Caco-2 (cell line): ENCODE data around the gene SSX5. TPM values are rescaled to one million over a fixed set of nuclear protein-coding genes. Genes with fewer than 3 reads are reported as not detected.
"Not testable (repeated sequence)": the region's sequence is repeated elsewhere in the genome, so short reads cannot be mapped to it uniquely, and the experiment has no call there.

Experiments used
- BruUV-seq: library from RNA; stranded (reverse); fragments of 400-500 nt; replicated peaks from 2 replicates; lab custom pipeline; 2021; lab: Mats Ljungman, UMichigan
- CTCF ChIA-PET: fragments of 300-600 bp; sonication (Branson Sonifier 250); formaldehyde crosslinking; loops from one replicate; lab custom pipeline; 2022; ENCODE audit warnings: antibody characterized with exemption; lab: Charles Lee
- POLR2A ChIA-PET: fragments of 300-600 bp; sonication (Branson Sonifier 250); formaldehyde crosslinking; loops from one replicate; lab custom pipeline; 2022; ENCODE audit warnings: antibody characterized with exemption; lab: Charles Lee
- DNase-seq, 2 experiments: peaks; one replicate each; pipeline versions ENCODE4 v3.0.0 to v3.0.0-alpha.2; 2020 to 2022
- H3K27me3 ChIP-seq: replicated peaks from 2 replicates; pipeline ENCODE4 v1.6.0; 2011; ENCODE audit warnings: low read length; ENCODE audit not compliant: control insufficient read depth, insufficient read depth
- H3K36me3 ChIP-seq: 2 replicates; pipeline ENCODE4 v1.5.1; 2011; ENCODE audit warnings: low read length; ENCODE audit not compliant: control insufficient read depth, insufficient read depth
- H3K4me1 ChIP-seq: fragments of 250-450 bp; sonication (Bioruptor Pico); 2 replicates; pipeline ENCODE4 v1.5.1; 2020; ENCODE audit warnings: mild to moderate bottlenecking
- H3K4me3 ChIP-seq: 2 replicates; pipeline ENCODE4 v1.5.1; 2011; ENCODE audit warnings: low read depth, mild to moderate bottlenecking, control low read depth, low read length
- H3K9me3 ChIP-seq: fragments of 250-450 bp; sonication (Bioruptor Pico); 2 replicates; pipeline ENCODE4 v1.5.1; 2020; ENCODE audit warnings: mild to moderate bottlenecking, moderate library complexity
- H3K27ac Mint-ChIP-seq: one replicate; pipeline ENCODE4 v1.8.0; 2022; ENCODE audit warnings: mixed read lengths; ENCODE audit not compliant: unreplicated experiment
- H3K27me3 Mint-ChIP-seq: one replicate; pipeline ENCODE4 v1.8.0; 2022; ENCODE audit warnings: mixed read lengths; ENCODE audit not compliant: insufficient read depth, unreplicated experiment
- H3K36me3 Mint-ChIP-seq: one replicate; pipeline ENCODE4 v1.8.0; 2022; ENCODE audit warnings: mild to moderate bottlenecking, mixed read lengths; ENCODE audit not compliant: insufficient read depth, unreplicated experiment
- H3K4me1 Mint-ChIP-seq: one replicate; pipeline ENCODE4 v1.8.0; 2022; ENCODE audit warnings: low read depth, mixed read lengths; ENCODE audit not compliant: unreplicated experiment
- H3K4me3 Mint-ChIP-seq: one replicate; pipeline ENCODE4 v1.8.0; 2022; ENCODE audit warnings: mild to moderate bottlenecking, moderate library complexity, mixed read lengths; ENCODE audit not compliant: unreplicated experiment
- H3K9me3 Mint-ChIP-seq: one replicate; pipeline ENCODE4 v1.8.0; 2022; ENCODE audit warnings: mixed read lengths; ENCODE audit not compliant: unreplicated experiment
- intact Hi-C: fragments of 100-400 bp; cut with micrococcal nuclease; formaldehyde crosslinking; loops from one replicate; pipeline ENCODE4 v1.10.0; 2022; ENCODE audit not compliant: unreplicated experiment
- total RNA-seq: library from RNA; stranded (reverse); gene quantifications from 2 replicates; pipeline ENCODE4 v1.2.3, GENCODE V29; 2022
- TF ChIP-seq, protein P1 (sequence below), 2 experiments: fragments of 200-600 bp in 1 of 2; IDR thresholded peaks; 1 replicate in 1 of 2; 2 replicates in 1 of 2; pipeline versions ENCODE4 v1.5.1 to v1.8.0; 2011 to 2022; ENCODE audit warnings: antibody characterized with exemption in 1 of 2, control low read depth in 1 of 2, inconsistent platforms in 1 of 2, low read depth in 1 of 2, low read length in 1 of 2, mild to moderate bottlenecking in 1 of 2, moderate library complexity in 1 of 2; ENCODE audit not compliant: insufficient read depth in 1 of 2, severe bottlenecking in 1 of 2, unreplicated experiment in 1 of 2

The SSX5 gene
- total RNA-seq, 1 experiment from 2014 or later: not detected

- Histone ChIP-seq H3K4me3 (no peak overlapping the region), H3K4me1 (no peaks in the 10 kb centered on the region), H3K9me3 (no peaks in the 10 kb centered on the region), H3K27me3 (no peaks in the 10 kb centered on the region), H3K36me3 (no peaks in the 10 kb centered on the region)
- TF ChIP-seq, protein P1, sequence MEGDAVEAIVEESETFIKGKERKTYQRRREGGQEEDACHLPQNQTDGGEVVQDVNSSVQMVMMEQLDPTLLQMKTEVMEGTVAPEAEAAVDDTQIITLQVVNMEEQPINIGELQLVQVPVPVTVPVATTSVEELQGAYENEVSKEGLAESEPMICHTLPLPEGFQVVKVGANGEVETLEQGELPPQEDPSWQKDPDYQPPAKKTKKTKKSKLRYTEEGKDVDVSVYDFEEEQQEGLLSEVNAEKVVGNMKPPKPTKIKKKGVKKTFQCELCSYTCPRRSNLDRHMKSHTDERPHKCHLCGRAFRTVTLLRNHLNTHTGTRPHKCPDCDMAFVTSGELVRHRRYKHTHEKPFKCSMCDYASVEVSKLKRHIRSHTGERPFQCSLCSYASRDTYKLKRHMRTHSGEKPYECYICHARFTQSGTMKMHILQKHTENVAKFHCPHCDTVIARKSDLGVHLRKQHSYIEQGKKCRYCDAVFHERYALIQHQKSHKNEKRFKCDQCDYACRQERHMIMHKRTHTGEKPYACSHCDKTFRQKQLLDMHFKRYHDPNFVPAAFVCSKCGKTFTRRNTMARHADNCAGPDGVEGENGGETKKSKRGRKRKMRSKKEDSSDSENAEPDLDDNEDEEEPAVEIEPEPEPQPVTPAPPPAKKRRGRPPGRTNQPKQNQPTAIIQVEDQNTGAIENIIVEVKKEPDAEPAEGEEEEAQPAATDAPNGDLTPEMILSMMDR (IDR thresholded peaks at IDR 0.05; ENCODE audit: insufficient read depth in 1 of 2, low read depth in 1 of 2, low read length in 1 of 2, severe bottlenecking in 1 of 2, unreplicated experiment in 1 of 2): no peak
- no peak for DNase-seq
- Mint-ChIP-seq H3K27me3 (no peaks in the 10 kb centered on the region), H3K27ac (no peak overlapping the region), H3K36me3 (no peaks in the 10 kb centered on the region), H3K4me1 (no peaks in the 10 kb centered on the region), H3K4me3 (no peak overlapping the region), H3K9me3 (peaks cover 9% of the 10 kb centered on the region)
- ChIA-PET POLR2A (no interaction called here), CTCF (no interaction called here)
- intact Hi-C loops: no loop called here
- no TSS peak for BruUV-seq
These were observed 15.8 kb downstream of the SSX5 start for GRCh38 chrX:48180811-48181210.

GRCh38 chrX:48179691-48180090 is 16.9 kb downstream of the SSX5 start:
- no peaks in the 10 kb centered on the region for H3K27me3 ChIP-seq
- no TSS peak for BruUV-seq
- H3K9me3 ChIP-seq: no peaks in the 10 kb centered on the region
- no peaks in the 10 kb centered on the region for H3K36me3 ChIP-seq
- intact Hi-C loops: no loop called here
- DNase-seq: no peak
- POLR2A ChIA-PET: no interaction called here
- H3K4me1 ChIP-seq: no peaks in the 10 kb centered on the region
- TF ChIP-seq, protein P1 (IDR thresholded peaks at IDR 0.05; ENCODE audit: insufficient read depth in 1 of 2, low read depth in 1 of 2, low read length in 1 of 2, severe bottlenecking in 1 of 2, unreplicated experiment in 1 of 2): no peak
- H3K4me3 ChIP-seq: no peak overlapping the region
- Mint-ChIP-seq H3K36me3 (no peaks in the 10 kb centered on the region), H3K4me1 (no peaks in the 10 kb centered on the region), H3K27ac (no peak overlapping the region), H3K4me3 (no peak overlapping the region), H3K9me3 (peaks cover 9% of the 10 kb centered on the region), H3K27me3 (no peaks in the 10 kb centered on the region)
- CTCF ChIA-PET: no interaction called here

DNA sequence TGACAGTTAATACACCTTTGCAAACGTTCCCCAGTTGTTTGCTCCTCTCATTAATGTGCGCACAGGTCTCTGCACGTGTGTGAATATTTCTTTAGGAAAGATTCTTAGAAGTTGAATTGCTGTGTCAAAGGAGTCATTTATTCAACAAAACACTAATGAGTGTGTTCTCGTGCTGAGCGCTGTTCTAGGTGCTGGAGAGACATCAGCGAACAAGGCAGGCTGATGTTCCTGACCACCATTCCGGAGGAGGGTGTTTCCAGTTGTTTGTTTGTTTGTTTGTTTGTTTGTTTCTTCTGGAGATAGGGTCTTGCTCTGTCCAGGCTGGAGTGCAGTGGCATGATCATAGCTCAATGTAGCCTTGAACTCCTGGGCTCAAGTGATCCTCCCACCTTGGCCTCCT is 30.3 kb downstream of the SSX5 start:
- H3K9me3 Mint-ChIP-seq, CTCF ChIA-PET, H3K4me1 ChIP-seq, H3K4me3 Mint-ChIP-seq, H3K9me3 ChIP-seq, intact Hi-C loops, POLR2A ChIA-PET, H3K4me1 Mint-ChIP-seq, H3K36me3 Mint-ChIP-seq, DNase-seq, H3K36me3 ChIP-seq, H3K27ac Mint-ChIP-seq, H3K27me3 ChIP-seq, H3K4me3 ChIP-seq, H3K27me3 Mint-ChIP-seq, BruUV-seq: not testable (repeated sequence)

GRCh38 chrX:48165241-48165640 is 31.4 kb downstream of the SSX5 start:
- Mint-ChIP-seq H3K27me3 (peaks cover 3% of the 10 kb centered on the region), H3K9me3 (no peaks in the 10 kb centered on the region)
- no peak for DNase-seq

More at GRCh38 chrX:48165241-48165640, 31.4 kb downstream of the SSX5 start:
- H3K27ac Mint-ChIP-seq: no peak overlapping the region
- H3K4me3 Mint-ChIP-seq: no peak overlapping the region
- BruUV-seq: no TSS peak
- H3K36me3 Mint-ChIP-seq: no peaks in the 10 kb centered on the region
- no peaks in the 10 kb centered on the region for H3K4me1 Mint-ChIP-seq
- ChIA-PET POLR2A (no interaction called here), CTCF (no interaction called here)
- H3K4me1 ChIP-seq: no peaks in the 10 kb centered on the region
- no peaks in the 10 kb centered on the region for H3K36me3 ChIP-seq
- H3K4me3 ChIP-seq: no peak overlapping the region
- TF ChIP-seq, protein P1 (IDR thresholded peaks at IDR 0.05; ENCODE audit: insufficient read depth in 1 of 2, low read depth in 1 of 2, low read length in 1 of 2, severe bottlenecking in 1 of 2, unreplicated experiment in 1 of 2): no peak
- intact Hi-C loops: no loop called here
- H3K27me3 ChIP-seq: no peaks in the 10 kb centered on the region
- H3K9me3 ChIP-seq: no peaks in the 10 kb centered on the region
